Measurements from ENCODE around the gene CEBPE. TPM values are rescaled to one million over a fixed set of nuclear protein-coding genes. Genes with fewer than 3 reads are reported as not detected.

The CEBPE gene
- total RNA-seq, 1 donor from 2014 or later: not detected

GRCh38 chr14:23162800-23163199 is 43.7 kb upstream of the CEBPE start:
- no peak overlapping the region for H3K4me3 ChIP-seq (ENCODE audit: low read depth, low read length)
- TF ChIP-seq CTCF (conservative IDR thresholded peaks at IDR 0.05; ENCODE audit: low read depth, low read length): no peak
- no peak for DNase-seq (ENCODE audit: low read depth)

GRCh38 chr14:23162005-23162404 is 43.0 kb upstream of the CEBPE start:
- TF ChIP-seq CTCF (conservative IDR thresholded peaks at IDR 0.05; ENCODE audit: low read depth, low read length): no peak
- no peak for DNase-seq (ENCODE audit: low read depth)
- no peak overlapping the region for H3K4me3 ChIP-seq (ENCODE audit: low read depth, low read length)

GRCh38 chr14:23160924-23161522 is 42.0 kb upstream of the CEBPE start:
- peak; percentile 53 for DNase-seq (ENCODE audit: low read depth)
- no peak overlapping the region for H3K4me3 ChIP-seq (ENCODE audit: low read depth, low read length)
- TF ChIP-seq CTCF (conservative IDR thresholded peaks at IDR 0.05; ENCODE audit: low read depth, low read length): no peak

GRCh38 chr14:23159532-23159931 is 40.5 kb upstream of the CEBPE start:
- DNase-seq (ENCODE audit: low read depth): no peak
- no peak for TF ChIP-seq CTCF (conservative IDR thresholded peaks at IDR 0.05; ENCODE audit: low read depth, low read length)
- no peak overlapping the region for H3K4me3 ChIP-seq (ENCODE audit: low read depth, low read length)

GRCh38 chr14:23158779-23159178 is 39.7 kb upstream of the CEBPE start:
- no peak for TF ChIP-seq CTCF (conservative IDR thresholded peaks at IDR 0.05; ENCODE audit: low read depth, low read length)
- no peak for DNase-seq (ENCODE audit: low read depth)
- no peak overlapping the region for H3K4me3 ChIP-seq (ENCODE audit: low read depth, low read length)

- no peak for DNase-seq (ENCODE audit: low read depth)
- no peak overlapping the region for H3K4me3 ChIP-seq (ENCODE audit: low read depth, low read length)
These were observed 36.0 kb upstream of the CEBPE start for GRCh38 chr14:23154964-23155587.

More at GRCh38 chr14:23154964-23155587, 36.0 kb upstream of the CEBPE start:
- TF ChIP-seq CTCF (conservative IDR thresholded peaks at IDR 0.05; ENCODE audit: low read depth, low read length): no peak

Data from epithelial cell of proximal tubule (primary cell).